Measurements from ENCODE around the gene COMP. TPM values are rescaled to one million over a fixed set of nuclear protein-coding genes. Genes with fewer than 3 reads are reported as not detected.

Gene COMP
- total RNA-seq, 1 experiment from 2014 or later = not detected

- no peaks in the 10 kb centered on the region for H3K9me3 ChIP-seq (ENCODE audit: insufficient read depth, low read depth)
- no peak overlapping the region for H3K27ac ChIP-seq
- H3K4me1 ChIP-seq (replicated peaks; ENCODE audit: insufficient read depth) = no peaks in the 10 kb centered on the region; the same call in 1 of the 2 replicates
- H3K79me2 ChIP-seq (ENCODE audit: low read depth) = no peaks in the 10 kb centered on the region
- peak in 1 of 2 experiments; percentile 35 for DNase-seq
- H3K4me3 ChIP-seq = no peak overlapping the region
- intact Hi-C loops (cut with micrococcal nuclease; ENCODE audit: unreplicated experiment) = no loop called here
- H3K9me2 ChIP-seq (ENCODE audit: insufficient read depth) = no peaks in the 10 kb centered on the region
- no peaks in the 10 kb centered on the region for H3K36me3 ChIP-seq (ENCODE audit: low read depth)
- no peak overlapping the region for H3K4me2 ChIP-seq
- H2AFZ ChIP-seq = no peak overlapping the region
- no peaks in the 10 kb centered on the region for H4K20me1 ChIP-seq (ENCODE audit: insufficient read depth)
- no TSS peak for BruUV-seq (replicated peaks)
- CTCF ChIA-PET = interaction anchor here (0.6 kb wide), 1 partner anchor 40 kb away, joined by 9 read pairs; no protein-coding TSS in a partner anchor
- POLR2A ChIA-PET (ENCODE audit: unreplicated experiment) = interaction anchor here (0.7 kb wide), 1 partner anchor 483 kb away, joined by 3 read pairs; no protein-coding TSS in a partner anchor
- TF ChIP-seq, protein P1, sequence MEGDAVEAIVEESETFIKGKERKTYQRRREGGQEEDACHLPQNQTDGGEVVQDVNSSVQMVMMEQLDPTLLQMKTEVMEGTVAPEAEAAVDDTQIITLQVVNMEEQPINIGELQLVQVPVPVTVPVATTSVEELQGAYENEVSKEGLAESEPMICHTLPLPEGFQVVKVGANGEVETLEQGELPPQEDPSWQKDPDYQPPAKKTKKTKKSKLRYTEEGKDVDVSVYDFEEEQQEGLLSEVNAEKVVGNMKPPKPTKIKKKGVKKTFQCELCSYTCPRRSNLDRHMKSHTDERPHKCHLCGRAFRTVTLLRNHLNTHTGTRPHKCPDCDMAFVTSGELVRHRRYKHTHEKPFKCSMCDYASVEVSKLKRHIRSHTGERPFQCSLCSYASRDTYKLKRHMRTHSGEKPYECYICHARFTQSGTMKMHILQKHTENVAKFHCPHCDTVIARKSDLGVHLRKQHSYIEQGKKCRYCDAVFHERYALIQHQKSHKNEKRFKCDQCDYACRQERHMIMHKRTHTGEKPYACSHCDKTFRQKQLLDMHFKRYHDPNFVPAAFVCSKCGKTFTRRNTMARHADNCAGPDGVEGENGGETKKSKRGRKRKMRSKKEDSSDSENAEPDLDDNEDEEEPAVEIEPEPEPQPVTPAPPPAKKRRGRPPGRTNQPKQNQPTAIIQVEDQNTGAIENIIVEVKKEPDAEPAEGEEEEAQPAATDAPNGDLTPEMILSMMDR (conservative IDR thresholded peaks at IDR 0.05) = no peak
- TF ChIP-seq EZH2 (IDR thresholded peaks at IDR 0.05; ENCODE audit: low read depth) = no peak
- H3K27me3 ChIP-seq (ENCODE audit: insufficient read depth, low read depth) = peaks cover 12% of the 10 kb centered on the region
- H3F3A ChIP-seq (ENCODE audit: insufficient read depth, low read depth) = peaks cover 16% of the 10 kb centered on the region; the same call in 1 of the 2 replicates
Measured at GRCh38 chr19:18796239-18796638, 5.1 kb upstream of the COMP start.

DNA sequence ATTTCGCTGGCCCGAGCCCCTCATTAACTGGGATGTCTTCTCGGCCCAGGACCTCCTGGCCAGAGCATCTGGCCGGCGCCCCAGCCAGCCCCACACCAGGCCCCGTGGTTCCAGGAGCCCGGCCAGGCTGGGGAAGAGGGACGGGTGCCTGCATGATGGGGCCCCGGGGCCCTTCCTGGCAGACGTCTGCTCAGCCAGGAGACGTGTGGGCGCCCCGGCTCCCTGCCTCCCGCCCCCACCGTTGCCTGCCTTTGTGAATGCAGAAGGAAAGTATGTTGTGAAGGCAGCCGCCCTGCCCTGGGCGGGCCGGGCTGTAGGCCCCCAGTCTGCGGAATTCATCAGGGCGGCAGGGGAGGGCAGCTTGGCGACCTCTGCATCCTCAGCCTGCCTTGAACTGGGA lies 4.4 kb upstream of the COMP start:
- Histone ChIP-seq H3K27me3 (ENCODE audit: insufficient read depth, low read depth) (peaks cover 7% of the 10 kb centered on the region), H3K79me2 (ENCODE audit: low read depth) (no peaks in the 10 kb centered on the region), H3K36me3 (ENCODE audit: low read depth) (no peaks in the 10 kb centered on the region), H4K20me1 (ENCODE audit: insufficient read depth) (no peaks in the 10 kb centered on the region), H3K27ac (no peak overlapping the region), H3K9me3 (ENCODE audit: insufficient read depth, low read depth) (no peaks in the 10 kb centered on the region), H3K4me2 (no peak overlapping the region), H2AFZ (no peak overlapping the region), H3K4me1 (replicated peaks; ENCODE audit: insufficient read depth) (no peaks in the 10 kb centered on the region; the same call in 1 of the 2 replicates), H3F3A (ENCODE audit: insufficient read depth, low read depth) (peaks cover 16% of the 10 kb centered on the region; the same call in 1 of the 2 replicates), H3K4me3 (no peak overlapping the region), H3K9me2 (ENCODE audit: insufficient read depth) (no peaks in the 10 kb centered on the region)
- no TSS peak for BruUV-seq (replicated peaks)
- CTCF ChIA-PET = no interaction called here
- TF ChIP-seq EZH2 (IDR thresholded peaks at IDR 0.05; ENCODE audit: low read depth) = no peak
- TF ChIP-seq, protein P1 (conservative IDR thresholded peaks at IDR 0.05) = no peak
- DNase-seq = peak; percentile 29 to 54
- POLR2A ChIA-PET (ENCODE audit: unreplicated experiment) = no interaction called here
- intact Hi-C loops (cut with micrococcal nuclease; ENCODE audit: unreplicated experiment) = no loop called here

DNA sequence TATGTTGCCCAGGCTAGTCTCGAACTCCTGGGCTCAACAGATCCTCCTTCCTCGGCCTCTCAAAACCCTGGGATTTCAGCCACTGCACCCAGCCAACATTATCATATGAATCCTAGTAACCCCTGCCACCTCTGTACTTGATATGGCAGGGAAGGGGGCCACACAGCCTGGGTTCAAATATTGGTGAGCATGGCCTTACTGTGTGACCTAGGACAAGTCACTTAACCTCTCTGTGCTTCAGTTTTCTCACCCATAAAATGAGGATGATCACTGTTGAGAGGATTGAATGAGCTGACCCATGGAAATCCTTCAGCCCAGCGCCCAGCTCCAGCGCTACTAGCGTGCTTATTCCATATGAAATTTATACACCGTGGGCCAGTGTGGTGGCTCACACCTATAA lies 3.6 kb upstream of the COMP start:
- ChIA-PET POLR2A (ENCODE audit: unreplicated experiment) (no interaction called here), CTCF (no interaction called here)

More for the DNA sequence above, 3.6 kb upstream of the COMP start:
- TF ChIP-seq, protein P1 (conservative IDR thresholded peaks at IDR 0.05) = no peak
- no peak for TF ChIP-seq EZH2 (IDR thresholded peaks at IDR 0.05; ENCODE audit: low read depth)
- Histone ChIP-seq H3K79me2 (ENCODE audit: low read depth) (no peaks in the 10 kb centered on the region), H3K27me3 (ENCODE audit: insufficient read depth, low read depth) (peaks cover 5% of the 10 kb centered on the region), H3K9me3 (ENCODE audit: insufficient read depth, low read depth) (no peaks in the 10 kb centered on the region), H2AFZ (no peak overlapping the region), H3K4me3 (no peak overlapping the region), H3K9me2 (ENCODE audit: insufficient read depth) (no peaks in the 10 kb centered on the region), H3F3A (ENCODE audit: insufficient read depth, low read depth) (peaks cover 16% of the 10 kb centered on the region; the same call in 1 of the 2 replicates), H3K4me1 (replicated peaks; ENCODE audit: insufficient read depth) (no peaks in the 10 kb centered on the region; the same call in 1 of the 2 replicates), H3K27ac (no peak overlapping the region), H3K36me3 (ENCODE audit: low read depth) (no peaks in the 10 kb centered on the region), H4K20me1 (ENCODE audit: insufficient read depth) (no peaks in the 10 kb centered on the region), H3K4me2 (no peak overlapping the region)
- no peak for DNase-seq
- BruUV-seq (replicated peaks) = no TSS peak
- intact Hi-C loops (cut with micrococcal nuclease; ENCODE audit: unreplicated experiment) = no loop called here
